AG04450 (cell line): ENCODE results near the gene CLDN19. TPM values are rescaled to one million over a fixed set of nuclear protein-coding genes. Genes with fewer than 3 reads are reported as not detected.

Source experiments
- CTCF ChIA-PET: fragments of 300-600, 350-600 bp; formaldehyde crosslinking; extraction: SDS; loops from one replicate; lab custom pipeline; 2022; ENCODE audit warnings: antibody characterized with exemption, inconsistent platforms; lab: Charles Lee
- POLR2A ChIA-PET: fragments of 350-600 bp; formaldehyde crosslinking; extraction: SDS; loops from one replicate; lab custom pipeline; 2021; ENCODE audit warnings: antibody characterized with exemption, inconsistent platforms; lab: Yijun Ruan, JAX
- DNase-seq: peaks from one replicate; pipeline ENCODE4 v3.0.0-alpha.2; 2011; ENCODE audit warnings: low read depth, low spot score
- H3K27ac ChIP-seq: one replicate; pipeline ENCODE4 v1.5.1; 2012; ENCODE audit warnings: low read depth, low read length, control low read depth
- H3K27me3 ChIP-seq: one replicate; pipeline ENCODE4 v1.6.0; 2012; ENCODE audit warnings: low read length; ENCODE audit not compliant: control insufficient read depth, insufficient read depth
- H3K4me3 ChIP-seq: 2 replicates; pipeline ENCODE4 v1.5.1; 2011; ENCODE audit warnings: mild to moderate bottlenecking, low read depth, low read length, control low read depth
- H3K9me3 ChIP-seq: 2 replicates; pipeline ENCODE4 v1.5.1; 2012; ENCODE audit warnings: low read length; ENCODE audit not compliant: control insufficient read depth, insufficient read depth
- CTCF ChIP-seq: IDR thresholded peaks from 2 replicates; pipeline ENCODE4 v1.5.1; 2011; ENCODE audit warnings: low read depth, low read length, control low read depth, inconsistent platforms
- polyA plus RNA-seq: library from polyadenylated mRNA; depleted of rRNA; stranded (reverse); fragments of >200 nt; gene quantifications from 2 replicates; pipeline ENCODE4 v1.2.3, GENCODE V29; 2011

The CLDN19 gene
- polyA plus RNA-seq, 1 experiment = not detected

- H3K9me3 ChIP-seq = no peaks in the 10 kb centered on the region; the same call in 1 of the 2 replicates
- CTCF ChIA-PET = interaction anchor here (1.1 kb wide), 1 partner anchor 17 kb away, joined by 4 read pairs; no protein-coding TSS in a partner anchor
- no peak for DNase-seq
- no peak for TF ChIP-seq CTCF
- H3K27ac ChIP-seq = no peak overlapping the region
- POLR2A ChIA-PET = no interaction called here
- H3K27me3 ChIP-seq = peaks cover 9% of the 10 kb centered on the region
- no peak overlapping the region for H3K4me3 ChIP-seq
Observed at GRCh38 chr1:42735477-42736105, 4.4 kb downstream of the CLDN19 start.

GRCh38 chr1:42735056-42735455 is 5.0 kb downstream of the CLDN19 start:
- no peaks in the 10 kb centered on the region; the same call in 1 of the 2 replicates for H3K9me3 ChIP-seq
- POLR2A ChIA-PET = no interaction called here
- TF ChIP-seq CTCF = no peak
- H3K27me3 ChIP-seq = peaks cover 7% of the 10 kb centered on the region
- no peak overlapping the region for H3K4me3 ChIP-seq
- CTCF ChIA-PET = interaction anchor here (1.1 kb wide), 1 partner anchor 18 kb away, joined by 4 read pairs; no protein-coding TSS in a partner anchor
- DNase-seq = no peak
- no peak overlapping the region for H3K27ac ChIP-seq

- ChIA-PET POLR2A (no interaction called here), CTCF (no interaction called here)
- Histone ChIP-seq H3K27ac (no peak overlapping the region), H3K27me3 (peaks cover 3% of the 10 kb centered on the region), H3K4me3 (no peak overlapping the region), H3K9me3 (no peaks in the 10 kb centered on the region; the same call in 1 of the 2 replicates)
- no peak for TF ChIP-seq CTCF
- no peak for DNase-seq
Observed at GRCh38 chr1:42734201-42735035, 5.6 kb downstream of the CLDN19 start.

GRCh38 chr1:42733415-42734200 is 6.4 kb downstream of the CLDN19 start:
- POLR2A ChIA-PET = no interaction called here
- DNase-seq = no peak
- CTCF ChIA-PET = interaction anchor here (0.7 kb wide), 1 partner anchor 32 kb away, joined by 3 read pairs; no protein-coding TSS in a partner anchor

More at GRCh38 chr1:42733415-42734200, 6.4 kb downstream of the CLDN19 start:
- no peak overlapping the region for H3K27ac ChIP-seq
- no peak overlapping the region for H3K4me3 ChIP-seq
- H3K27me3 ChIP-seq = peaks cover 3% of the 10 kb centered on the region
- no peaks in the 10 kb centered on the region; the same call in 1 of the 2 replicates for H3K9me3 ChIP-seq
- TF ChIP-seq CTCF = no peak
